VCaP (cell line): ENCODE data around the gene SETD3.

Experiments used
- H3K27ac ChIP-seq: fragments of 450-650 bp; 2 replicates; pipeline ENCODE4 v1.5.1; 2017
- CTCF ChIP-seq: fragments of 450-650 bp; conservative IDR thresholded peaks from 2 replicates; pipeline ENCODE4 v1.5.1; 2017; ENCODE audit warnings: mild to moderate bottlenecking, moderate library complexity

Gene SETD3

GRCh38 chr14:99462210-99462609, 18.4 kb downstream of the SETD3 start:
- TF ChIP-seq CTCF = no peak
- no peak overlapping the region for H3K27ac ChIP-seq

- no peak for TF ChIP-seq CTCF
Measured at GRCh38 chr14:99461411-99462085, 19.1 kb downstream of the SETD3 start.

GRCh38 chr14:99460793-99461192, 19.9 kb downstream of the SETD3 start:
- TF ChIP-seq CTCF = no peak
- H3K27ac ChIP-seq = no peak overlapping the region

More at GRCh38 chr14:99461411-99462085, 19.1 kb downstream of the SETD3 start:
- H3K27ac ChIP-seq = no peak overlapping the region

GRCh38 chr14:99459481-99460100, 21.1 kb downstream of the SETD3 start:
- H3K27ac ChIP-seq = no peak overlapping the region
- no peak for TF ChIP-seq CTCF

GRCh38 chr14:99454246-99454645, 26.4 kb downstream of the SETD3 start:
- no peak overlapping the region for H3K27ac ChIP-seq
- no peak for TF ChIP-seq CTCF

- TF ChIP-seq CTCF = no peak
Measured at GRCh38 chr14:99452968-99453367, 27.7 kb downstream of the SETD3 start.

GRCh38 chr14:99451234-99451633, 29.4 kb downstream of the SETD3 start:
- no peak overlapping the region for H3K27ac ChIP-seq
- TF ChIP-seq CTCF = no peak

More at GRCh38 chr14:99452968-99453367, 27.7 kb downstream of the SETD3 start:
- no peak overlapping the region for H3K27ac ChIP-seq
